ENCODE data around the gene GATAD2B.

GATAD2B gene

DNA sequence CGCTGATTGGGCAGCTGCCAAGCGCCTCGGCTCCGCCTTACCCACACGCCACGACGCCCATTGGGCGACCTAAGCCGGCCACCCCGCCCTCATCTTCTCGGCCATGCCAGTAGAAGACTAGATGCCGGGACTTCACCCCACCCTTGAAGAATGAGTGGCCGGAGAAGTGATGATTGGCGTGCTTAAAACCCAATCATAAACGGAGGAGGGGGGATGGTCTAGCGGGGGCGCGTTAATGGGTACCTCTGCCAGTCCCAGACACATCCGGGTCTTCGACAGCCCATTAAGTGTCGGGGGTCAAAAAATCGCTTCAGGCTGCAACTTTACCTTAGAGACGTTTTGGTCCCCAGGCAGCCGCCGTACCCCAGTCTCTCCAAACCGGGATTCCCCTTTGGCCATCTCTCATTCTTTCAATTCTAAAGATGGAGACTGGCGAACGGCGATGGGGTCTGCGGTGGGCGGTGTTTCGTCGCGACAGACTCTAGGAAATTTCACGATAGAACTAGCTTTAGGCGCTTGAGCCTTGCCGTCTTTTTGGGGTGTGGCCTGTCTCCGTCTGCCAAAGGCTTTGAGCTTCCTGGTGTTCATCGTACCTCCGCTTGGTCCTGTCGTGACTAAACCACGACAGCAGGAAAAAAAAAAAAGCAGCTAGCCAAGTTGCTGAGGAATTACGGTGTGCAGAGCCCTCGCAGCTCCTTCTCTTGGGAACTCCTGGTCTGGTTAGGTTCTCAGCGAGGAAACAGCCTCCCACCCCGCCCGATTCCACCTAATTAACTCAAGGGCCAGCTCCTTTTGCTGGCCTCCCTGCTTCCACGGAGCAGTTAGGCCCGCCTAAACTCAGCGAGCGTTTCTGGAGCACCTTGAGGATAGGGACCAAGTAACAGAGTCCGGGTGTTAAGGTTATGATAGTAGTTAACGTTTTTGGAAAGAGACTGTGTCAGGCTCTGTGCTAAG is at the start of gene GATAD2B:
Gene GATAD2B, minus strand, starts transcription at position 1 of the 954 bp plus-strand sequence. CDS start 94,625 bp downstream, outside the sequence.
- peak; percentile 100 for DNase-seq (ENCODE audit: low read depth)

DNA sequence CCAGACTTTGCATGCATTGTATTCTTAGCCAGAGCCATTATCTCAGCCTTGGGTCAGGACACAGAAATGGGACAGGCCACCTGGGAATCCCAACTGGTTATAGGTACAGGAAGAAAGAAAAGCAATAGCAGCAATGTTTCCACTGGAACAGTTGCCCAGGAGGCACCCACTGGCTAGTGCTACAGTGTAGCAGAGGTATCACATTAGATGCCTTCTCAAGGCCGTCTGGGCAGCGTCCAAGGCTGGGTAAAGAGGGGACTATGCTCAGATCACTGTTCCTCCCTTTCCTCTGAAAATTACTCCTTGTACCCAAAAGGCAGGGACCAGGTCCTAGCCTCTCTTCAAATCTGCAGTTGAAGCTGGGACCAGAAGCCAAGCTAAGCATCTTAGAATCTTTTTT is 47.6 kb upstream of the GATAD2B start:
- DNase-seq (ENCODE audit: low read depth) = no peak

DNA sequence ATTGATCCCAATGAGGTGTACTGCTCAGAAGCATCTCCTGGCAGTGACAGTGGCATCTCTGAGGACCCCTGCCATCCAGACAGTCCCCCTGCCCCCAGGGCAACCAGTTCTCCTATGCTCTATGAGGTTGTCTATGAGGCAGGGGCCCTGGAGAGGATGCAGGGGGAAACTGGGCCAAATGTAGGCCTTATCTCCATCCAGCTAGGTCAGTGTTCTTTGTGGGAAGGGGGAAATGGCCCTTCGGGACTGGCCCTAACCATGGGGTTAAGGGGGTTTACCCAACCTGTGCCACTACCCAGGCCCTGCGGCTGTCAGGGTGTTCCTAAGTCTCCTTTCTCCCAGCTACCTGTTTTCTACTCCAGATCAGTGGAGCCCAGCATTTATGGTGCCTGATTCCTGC is 46.2 kb upstream of the GATAD2B start:
- no peak for DNase-seq (ENCODE audit: low read depth)

DNA sequence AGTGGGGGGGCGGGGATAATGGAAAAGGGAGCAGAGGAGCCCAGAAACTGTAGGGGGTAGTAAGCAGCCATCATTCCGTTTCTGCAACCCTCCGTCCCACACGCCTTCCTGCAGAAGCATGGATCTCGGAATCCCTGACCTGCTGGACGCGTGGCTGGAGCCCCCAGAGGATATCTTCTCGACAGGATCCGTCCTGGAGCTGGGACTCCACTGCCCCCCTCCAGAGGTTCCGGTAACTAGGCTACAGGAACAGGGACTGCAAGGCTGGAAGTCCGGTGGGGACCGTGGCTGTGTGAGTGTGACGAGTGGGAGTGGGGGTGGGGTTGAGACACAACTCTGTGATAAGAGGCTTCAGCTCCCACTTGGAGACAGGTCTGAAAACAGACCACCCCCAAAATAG is 45.6 kb upstream of the GATAD2B start:
- DNase-seq (ENCODE audit: low read depth) = no peak

DNA sequence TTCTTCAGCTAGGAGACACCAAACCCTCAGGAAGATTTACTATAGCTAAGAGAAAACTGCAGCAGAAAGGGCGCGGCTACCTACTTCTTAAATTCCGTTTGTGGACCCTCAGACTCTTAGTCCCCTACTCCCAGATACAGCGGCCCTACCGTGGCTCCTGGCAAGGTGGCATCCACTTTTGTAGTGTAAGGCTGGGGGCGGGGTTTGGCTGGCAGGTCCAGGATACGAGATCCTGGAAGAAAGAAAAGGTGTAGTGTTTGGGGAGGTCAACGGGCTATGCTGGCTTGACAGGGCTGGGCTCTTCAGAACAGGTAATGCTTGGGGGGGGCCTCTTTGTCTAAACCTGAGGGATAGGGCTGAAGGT is 45.2 kb upstream of the GATAD2B start:
- no peak for DNase-seq (ENCODE audit: low read depth)

DNA sequence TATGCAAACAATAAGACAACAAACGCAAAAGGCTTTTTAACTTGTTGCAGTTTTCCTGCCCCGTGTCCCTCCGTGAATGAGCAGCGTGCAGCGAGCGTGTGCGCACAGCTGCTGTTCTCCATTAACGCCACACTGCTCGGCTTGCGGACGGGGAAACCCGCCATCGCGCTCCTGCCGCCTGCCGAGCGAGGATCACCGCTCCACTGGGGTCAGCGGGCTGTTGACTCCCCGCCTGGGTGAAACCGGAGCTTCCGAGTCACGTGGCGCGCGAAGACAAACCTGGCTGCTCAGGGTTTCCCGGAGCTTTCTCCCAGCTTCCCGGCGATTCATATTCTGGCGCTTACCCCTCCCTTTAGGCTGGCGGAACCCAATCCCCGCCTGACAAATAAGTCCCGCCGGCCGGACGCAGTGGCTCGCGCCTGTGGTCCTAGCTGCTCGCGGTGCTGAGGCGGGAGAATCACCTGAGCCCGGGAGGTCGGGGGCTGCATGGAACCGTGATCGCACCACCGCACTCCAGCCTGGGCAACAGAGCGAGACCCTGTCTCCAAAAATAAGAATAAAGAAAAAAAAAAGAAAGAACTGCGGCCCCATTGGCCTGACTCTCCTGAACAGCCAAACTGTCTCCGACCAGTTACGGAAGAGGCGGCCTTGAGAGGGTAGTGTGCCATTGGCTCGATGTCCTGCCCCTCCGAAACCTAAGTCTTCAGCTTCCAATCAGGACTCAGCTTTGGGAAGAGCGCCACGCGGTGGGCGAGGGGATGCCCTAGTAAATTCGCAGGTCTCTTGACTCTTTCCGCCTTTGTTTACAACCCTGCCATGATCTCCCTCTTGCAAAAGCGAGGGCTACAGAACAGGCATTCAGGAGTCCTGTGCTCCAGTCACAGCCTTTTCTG is 44.6 kb upstream of the GATAD2B start, which contains the start of gene CREB3L4:
Gene CREB3L4, plus strand, starts transcription at position 796 of the 893 bp plus-strand sequence. CDS start 624 bp downstream, outside the sequence.
- DNase-seq (ENCODE audit: low read depth) = peak; percentile 94

DNA sequence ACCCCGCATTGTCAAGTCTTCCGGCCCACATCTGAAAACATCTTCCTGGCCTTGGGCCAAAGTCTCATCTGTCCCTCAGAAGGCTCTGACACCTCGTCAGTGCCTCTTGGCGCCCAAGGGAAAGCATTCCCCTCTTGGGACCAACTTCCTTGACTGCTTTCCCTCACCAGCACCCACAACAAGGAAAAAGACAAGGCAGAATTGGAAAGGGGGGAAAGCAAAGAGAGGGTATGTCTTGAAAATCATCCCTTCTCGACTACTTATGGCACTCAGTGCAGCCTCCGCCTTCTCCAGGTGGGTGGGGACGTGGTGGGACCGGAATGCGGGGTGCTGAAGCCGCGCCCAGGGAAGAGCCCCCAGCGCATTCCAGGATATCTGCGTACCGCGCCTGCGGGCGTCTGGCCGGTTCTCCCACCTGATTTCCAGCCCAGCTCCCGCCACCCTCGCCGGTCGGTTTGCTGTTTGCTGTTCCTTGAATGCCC is 41.1 kb upstream of the GATAD2B start:
- no peak for DNase-seq (ENCODE audit: low read depth)

DNA sequence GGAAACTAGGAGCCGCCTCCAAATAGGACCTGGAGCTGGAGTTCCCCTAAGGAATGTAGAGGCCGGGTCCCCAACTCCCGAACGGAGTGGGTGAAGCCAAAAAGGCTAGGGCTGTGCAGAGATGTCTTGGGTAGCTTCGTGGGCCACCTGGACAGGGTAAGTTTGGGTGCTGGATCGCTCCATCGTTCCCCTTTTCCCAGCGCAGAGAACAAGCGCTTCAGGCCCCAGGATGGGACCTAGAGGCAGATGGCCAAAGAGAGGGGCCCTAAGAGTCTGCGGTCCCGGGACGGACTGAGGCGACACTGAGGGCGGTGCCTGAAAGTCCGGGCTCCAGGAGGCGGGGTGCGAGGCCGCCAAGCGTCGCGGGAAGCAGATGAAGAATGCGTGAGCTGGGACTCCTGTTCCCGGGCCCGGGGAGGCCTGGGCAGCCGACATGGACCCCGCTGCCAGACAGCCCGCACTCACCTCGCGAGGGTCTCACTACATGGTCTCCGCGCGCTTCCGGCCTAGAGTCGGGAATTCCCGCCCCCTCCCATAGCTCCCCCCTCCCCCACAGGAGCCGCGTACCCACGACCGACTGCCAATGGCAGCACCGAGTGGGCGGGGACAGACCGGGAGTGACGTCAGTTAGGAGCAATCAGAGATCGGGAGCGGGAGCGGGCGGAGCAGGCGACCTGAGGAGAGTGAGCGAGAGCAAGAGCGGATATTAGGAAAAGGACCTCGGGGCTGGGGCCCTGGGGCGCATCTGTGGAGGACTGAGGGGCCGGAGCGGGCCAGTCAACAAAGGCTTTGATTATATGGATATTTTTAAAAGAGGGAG is 40.5 kb upstream of the GATAD2B start, which contains the start of gene SLC39A1:
Gene SLC39A1, minus strand, starts transcription at position 508 of the 820 bp plus-strand sequence. CDS start 822 bp downstream, outside the sequence.
- DNase-seq (ENCODE audit: low read depth) = peak; percentile 86

DNA sequence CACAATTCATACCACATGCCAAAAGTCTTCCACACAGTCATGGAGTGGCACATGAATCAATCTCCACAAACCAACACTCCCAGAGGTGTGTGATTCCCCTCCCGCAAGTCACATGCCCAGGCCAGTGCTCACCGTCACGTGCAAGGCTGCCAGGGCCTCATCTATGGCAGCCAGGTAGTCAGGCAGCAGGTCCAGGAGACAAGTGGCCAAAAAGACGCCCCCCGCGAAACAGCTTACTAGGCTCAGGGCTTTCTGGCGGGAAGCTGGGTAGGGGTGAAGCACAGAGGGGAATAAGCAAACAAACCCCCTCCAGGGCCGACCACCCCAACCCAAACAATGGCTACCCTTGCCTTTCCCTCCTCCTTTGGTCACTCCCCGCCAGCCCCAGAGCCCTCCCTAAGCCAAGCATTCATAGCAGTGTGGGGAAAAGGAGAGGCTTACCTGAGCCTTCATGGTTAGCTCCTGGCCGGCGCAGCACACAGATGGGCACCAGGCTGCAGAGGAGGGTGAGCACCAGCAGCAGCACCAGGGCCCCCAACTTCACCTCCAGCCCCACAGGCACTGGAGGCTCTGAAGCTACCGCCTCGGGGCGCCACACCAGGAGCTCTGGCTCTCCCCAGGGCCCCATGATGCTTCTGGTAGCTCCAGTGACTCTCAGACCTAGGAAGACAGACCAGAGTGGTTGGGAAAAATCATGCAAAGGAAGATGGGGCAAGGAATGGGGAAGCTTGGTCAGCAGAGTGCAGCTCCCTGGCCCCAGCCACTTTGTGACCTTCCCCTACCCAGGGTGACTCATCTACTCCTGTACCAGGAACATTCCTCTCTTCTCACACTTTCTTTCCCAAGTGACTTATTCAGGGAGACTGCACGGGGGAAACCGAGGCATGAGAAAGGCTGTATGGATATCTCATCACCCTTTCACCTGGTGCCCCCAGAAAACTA is 39.6 kb upstream of the GATAD2B start:
- DNase-seq (ENCODE audit: low read depth) = no peak

DNA sequence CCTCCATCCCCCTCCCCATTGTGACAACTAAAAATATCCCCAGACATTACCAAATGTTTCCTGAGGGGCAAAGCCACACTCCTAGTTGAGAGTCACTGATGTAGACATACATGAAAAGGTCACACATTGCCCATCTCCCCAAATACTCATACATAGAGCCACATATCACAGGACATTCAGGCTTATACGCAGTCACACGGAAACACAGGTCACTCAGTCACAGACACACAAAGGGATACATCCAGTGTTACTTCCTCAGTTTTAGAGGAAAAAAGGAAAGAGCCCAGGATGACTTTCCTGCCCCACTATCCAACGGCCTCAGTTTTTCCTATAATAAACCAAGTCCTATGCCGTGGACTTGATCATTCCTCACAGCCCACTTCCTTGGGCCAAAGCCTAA is 38.6 kb upstream of the GATAD2B start:
- no peak for DNase-seq (ENCODE audit: low read depth)

DNA sequence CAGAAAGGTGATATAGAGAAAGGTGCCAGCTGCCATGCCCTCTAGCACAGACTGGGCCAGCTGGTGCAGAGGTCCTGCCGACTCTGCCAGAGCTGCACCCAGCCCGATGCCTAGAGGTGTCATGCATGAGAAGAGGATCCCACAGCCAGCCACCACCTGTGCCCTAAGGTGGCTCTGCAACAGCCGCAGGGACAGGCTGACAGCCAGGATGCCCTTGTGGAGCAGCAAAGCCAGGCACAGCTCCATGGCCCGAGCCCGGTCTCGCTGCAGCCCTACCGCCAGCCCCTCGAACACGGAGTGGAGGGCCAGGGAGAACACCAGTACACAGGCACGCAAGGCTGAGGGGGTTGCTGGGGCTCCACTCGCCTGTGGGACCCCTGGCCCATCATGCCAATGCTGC is 37.4 kb upstream of the GATAD2B start:
- DNase-seq (ENCODE audit: low read depth) = no peak

DNA sequence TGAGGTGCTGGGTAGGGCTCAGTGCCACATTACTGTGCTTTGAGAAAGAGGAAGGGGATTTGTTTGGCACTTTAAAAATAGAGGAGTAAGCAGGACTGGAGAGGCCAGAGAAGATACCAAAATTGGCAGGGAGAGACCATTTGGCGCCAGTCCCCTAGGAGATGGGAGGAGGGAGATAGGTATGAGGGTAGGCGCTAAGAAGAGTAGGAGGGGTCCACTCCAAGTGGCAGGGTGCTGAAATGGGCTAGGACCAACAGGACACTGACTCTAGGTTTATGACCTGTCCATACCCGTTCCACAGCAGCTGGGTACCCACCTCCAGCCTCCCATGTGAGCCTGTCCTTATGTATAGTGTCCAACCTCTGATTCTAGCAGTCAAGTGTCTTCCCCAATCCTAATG is 36.7 kb upstream of the GATAD2B start:
- no peak for DNase-seq (ENCODE audit: low read depth)

DNA sequence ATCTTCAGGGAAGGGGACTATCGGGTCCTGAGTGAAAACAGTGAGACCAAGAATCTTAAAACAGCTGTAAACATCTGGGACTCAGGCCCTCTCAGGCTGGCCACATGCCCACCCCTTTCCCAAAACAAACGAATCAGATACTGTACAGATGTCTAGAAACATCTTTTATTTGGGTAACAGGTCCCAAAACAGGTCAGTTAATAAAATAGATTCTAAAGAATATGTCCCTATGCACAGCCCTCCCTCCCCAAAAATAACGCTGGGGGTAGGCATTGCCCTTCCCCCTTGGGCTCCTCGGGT is 36.1 kb upstream of the GATAD2B start:
- DNase-seq (ENCODE audit: low read depth) = no peak

DNA sequence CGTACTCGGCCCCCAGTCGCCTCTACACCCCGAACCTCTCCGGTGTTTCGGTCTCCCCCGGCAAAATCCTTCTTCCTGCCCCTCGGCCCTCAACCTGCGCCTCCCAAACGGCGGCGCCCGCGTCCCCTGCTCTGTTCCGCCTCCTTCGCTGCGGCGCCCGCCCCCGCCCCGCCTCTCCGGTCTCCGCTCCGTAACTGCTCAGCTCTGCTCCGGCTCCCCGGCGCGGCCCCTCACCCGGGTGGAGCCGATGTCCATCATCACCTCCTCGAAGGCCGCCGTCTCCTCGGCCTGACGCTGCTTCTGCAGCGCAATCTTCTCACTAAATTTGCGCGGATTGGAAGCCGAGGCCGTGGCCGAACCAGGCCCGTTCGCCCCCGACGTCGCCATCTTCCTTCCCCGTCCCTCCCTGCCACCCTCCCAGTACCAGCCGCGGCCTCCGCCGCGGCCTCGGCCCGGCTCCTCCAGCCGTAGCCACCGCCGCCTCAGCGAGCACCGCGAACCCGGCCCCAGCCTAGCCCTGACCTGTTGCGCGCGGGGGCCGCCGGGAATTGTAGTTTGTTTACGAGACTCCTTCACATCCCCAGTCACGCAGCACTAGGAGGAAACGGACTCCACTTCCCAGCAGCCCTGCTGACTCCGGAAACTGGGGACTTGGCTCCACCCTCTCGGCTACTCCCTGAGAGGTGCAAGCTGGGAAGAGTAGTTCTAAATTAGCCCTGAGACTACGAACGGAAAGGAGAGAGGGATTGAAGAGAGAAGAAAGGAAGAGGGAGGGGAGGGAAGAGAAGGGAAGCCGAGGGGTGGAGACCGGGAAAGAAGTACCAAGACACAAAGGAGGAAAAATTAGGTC is 35.6 kb upstream of the GATAD2B start, which contains the start of gene CRTC2:
Gene CRTC2, minus strand, starts transcription at position 502 of the 850 bp plus-strand sequence. Its CDS starts 115 bp downstream, at position 387.
- peak; percentile 93 for DNase-seq (ENCODE audit: low read depth)

DNA sequence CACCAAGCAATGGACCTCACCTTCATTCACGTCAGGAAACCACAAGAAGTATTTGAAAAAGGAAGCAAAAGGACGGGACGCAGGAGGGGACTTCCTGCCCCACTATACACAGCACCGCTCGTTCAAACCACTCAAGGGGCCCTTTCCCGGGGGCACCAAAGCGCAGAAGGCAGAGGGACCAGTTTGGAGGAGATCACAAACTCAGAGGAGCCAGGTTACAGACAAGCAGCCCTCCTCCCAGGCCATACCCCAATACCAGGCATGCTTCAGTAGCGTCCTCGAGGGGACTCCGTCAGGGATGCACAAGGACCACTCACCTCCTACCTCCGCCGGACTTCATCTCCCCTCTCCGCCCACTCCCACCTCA is 35.0 kb upstream of the GATAD2B start:
- DNase-seq (ENCODE audit: low read depth) = no peak

DNA sequence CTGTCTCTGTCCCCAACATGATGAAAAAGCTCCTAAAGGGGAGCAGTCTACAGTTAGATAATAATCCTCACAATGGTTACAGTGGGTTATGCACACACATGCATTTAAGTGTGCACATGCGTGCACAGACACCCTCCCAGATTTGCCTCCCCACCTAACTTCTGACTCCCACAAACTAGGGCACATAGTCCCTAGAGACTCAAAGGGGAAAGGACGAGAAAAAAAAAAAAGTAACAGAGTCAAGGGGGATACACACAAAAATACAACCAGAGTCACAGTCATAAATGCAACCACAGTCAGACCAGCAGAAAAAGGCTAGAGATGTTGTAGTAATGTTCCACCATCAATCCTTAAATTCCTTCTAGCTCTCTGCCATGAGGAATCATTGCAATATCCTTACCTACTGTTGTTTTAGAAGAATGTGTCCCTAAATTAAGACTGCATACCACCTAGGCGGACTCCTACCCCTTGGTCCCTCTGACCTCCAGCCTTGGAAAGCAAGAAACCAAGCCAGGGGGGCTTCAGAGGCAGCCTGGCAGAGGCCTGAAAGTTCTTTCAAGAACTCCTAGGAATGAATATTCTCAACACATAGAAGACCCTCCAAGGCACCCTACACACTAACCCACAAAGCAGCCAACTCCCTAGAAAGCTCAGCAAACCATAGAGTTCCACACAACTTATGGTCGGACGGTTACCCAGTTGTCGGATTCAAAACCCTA is 34.4 kb upstream of the GATAD2B start:
- DNase-seq (ENCODE audit: low read depth) = no peak

DNA sequence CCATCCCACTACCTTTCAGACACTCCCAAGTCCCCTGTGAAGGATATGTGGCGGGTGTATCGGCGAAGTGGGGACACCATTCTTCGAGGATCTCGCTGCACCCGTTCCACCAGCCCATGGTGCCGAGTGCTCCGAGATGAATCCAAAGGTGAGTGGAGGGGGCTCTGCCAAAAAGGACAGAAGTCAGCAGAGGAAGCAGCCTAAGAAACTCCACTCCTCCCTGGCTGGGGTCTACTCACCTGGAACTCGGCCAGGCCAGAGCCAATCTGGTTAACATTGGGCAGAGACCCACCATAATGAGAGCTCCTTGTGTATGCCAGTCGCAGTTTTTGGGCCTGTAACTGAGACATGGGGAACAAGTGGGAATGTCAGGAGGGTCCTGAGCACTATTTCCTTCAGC is 32.1 kb upstream of the GATAD2B start:
- DNase-seq (ENCODE audit: low read depth) = no peak

DNA sequence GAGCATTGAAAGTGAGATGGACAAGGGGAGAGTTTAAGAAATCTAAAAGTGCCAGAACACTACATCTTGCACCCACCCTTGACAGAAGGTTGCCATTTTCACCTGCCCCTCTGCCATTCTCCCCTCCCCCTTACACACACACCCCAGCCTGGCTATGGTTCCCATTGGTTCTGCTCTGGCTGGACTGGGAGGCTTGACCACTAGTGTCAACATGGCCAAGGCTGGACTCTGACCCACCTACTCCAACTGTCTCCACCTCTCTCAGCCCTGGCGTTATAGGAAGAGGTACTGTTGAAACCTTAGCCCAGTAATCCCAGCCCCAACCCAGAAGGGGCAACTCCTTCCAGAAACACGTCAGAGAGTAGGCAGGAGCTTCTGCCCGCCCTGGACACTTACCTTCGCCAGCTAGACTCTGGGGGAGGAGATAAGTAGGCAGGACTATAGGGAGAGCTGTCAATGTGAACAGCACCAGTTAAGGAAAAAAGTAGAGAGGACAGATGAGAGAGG is 31.1 kb upstream of the GATAD2B start:
- DNase-seq (ENCODE audit: low read depth) = no peak

DNA sequence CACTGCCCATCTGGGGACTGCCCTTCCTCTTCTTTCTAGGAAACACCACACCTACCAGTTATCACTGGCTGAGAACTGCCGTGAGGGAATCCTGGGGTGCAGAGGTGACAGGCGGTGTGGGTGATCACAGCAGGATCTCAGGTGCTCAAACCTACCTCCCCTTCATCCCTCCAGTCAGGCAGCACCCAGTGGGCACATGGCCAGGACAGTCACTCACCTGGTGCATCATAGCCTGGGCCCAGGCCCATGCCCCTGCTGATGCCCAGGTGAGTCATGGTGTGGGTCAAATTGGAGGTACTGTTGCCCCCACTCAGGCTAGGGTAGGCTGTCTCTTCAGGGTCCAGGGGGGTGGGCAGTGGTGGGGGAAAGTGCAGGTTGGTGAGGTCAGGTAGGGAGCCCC is 29.0 kb upstream of the GATAD2B start:
- DNase-seq (ENCODE audit: low read depth) = no peak

Measured in non-pigmented ciliary epithelial cell (primary cell).